ENCODE results near the gene PRKCB. TPM values are rescaled to one million over a fixed set of nuclear protein-coding genes. Genes with fewer than 3 reads are reported as not detected.

The PRKCB gene
- polyA plus RNA-seq, 3 donors, result 3.9 to 4.7 (median 4.3) TPM

DNA sequence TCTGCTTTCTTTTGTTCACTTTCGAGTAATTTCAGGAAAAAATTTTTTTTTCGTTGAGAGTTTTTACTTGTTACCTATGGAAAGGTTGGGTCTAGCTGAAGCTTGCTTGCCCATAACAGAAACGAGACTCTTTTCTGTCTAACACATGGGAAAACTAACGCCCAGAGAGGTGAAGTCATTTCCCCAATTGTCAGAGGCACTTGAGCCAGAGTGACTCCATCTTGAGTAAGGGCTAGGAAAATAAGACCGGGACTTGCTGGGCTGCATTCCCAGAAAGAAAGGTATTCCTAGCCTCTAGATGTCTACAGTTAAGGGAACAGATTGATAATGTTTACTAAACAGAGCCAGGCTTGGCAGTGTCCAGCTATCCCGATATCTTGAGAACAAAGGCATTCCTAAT lies 26.8 kb downstream of the PRKCB start:
- no peak for DNase-seq (ENCODE audit: low read depth in 3 of 3, low spot score in 2 of 3)

DNA sequence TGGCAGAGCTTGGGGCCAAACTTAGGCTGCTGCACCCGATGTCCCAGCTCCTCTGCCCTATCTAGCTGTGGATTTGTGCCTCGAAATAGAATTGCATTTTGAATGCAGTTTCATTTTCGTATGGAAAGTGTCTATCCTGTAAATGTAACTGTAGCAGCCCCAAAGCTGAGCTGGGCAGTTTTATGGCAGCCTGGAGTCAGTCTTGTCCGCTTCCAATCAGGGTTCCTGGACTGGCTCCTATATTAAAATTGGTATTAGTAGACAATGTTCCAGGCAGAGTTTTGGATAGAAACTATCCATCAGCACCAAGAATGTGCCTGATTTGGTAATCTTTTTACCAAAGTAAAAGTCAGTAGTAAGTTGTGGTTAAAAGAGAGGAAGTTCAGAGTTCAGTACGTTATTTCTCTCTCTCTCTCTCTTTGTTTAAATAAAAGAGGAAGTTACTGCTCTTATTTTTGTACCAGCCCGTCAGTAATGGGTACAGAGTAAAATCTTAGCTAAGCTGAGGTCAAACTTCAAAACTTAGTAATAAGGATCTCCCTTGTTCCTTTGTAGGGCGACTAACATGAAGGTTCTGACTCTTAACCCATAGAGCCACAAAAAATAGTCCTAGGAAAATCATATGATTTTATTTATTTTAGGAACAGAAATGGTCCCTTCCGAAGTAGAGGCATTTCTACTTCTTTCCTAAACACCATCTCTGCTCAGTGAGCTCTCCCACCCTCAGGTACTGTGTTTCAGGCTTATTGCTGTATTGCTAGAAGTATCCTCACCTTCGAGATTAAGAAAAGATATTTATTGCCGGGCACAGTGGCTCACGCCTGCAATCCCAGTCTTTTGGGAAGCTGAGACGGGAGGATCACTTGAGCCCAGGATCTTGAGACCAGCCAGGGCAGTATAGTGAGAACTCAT lies 28.0 kb downstream of the PRKCB start:
- DNase-seq (ENCODE audit: low read depth in 3 of 3, low spot score in 2 of 3), result no peak

DNA sequence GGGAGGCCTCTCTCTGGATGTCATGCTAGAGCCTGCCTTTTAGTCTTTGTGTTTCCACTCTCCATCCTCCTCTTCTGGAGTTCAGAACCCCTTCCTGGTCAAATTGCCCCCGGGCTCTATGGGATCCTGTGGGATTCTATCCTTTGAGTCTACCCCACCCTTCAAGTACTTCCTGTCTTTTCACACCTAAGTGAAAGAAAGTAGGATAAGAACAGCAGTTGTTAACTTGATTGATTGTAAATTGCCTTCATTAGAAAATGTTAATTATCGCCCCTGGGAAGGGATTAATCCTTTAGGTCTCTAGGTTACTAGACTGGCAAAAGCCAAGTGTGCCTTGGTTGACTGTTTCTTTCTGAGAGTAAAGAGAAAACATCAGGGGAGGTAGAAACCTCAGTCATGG lies 30.1 kb downstream of the PRKCB start:
- DNase-seq (ENCODE audit: low read depth in 3 of 3, low spot score in 2 of 3), result no peak

DNA sequence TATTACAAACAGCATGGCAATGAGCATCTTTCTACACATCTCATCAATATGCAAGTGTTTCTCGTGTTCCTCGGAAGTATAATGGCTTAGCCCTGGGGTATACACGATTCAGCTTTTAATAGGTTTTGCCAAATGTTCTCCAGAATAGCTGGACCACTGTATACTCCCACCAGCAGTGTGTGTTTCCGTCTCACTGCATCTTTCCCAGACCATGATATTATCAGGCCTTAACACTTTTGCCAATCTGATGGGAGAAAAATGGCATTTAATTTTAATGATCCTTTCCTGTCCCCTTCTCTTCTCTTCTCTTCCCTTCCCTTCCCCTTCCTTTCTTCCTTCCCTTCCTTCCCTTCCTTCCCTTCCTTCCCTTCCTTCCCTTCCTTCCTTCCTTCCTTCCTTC lies 30.8 kb downstream of the PRKCB start:
- no peak for DNase-seq (ENCODE audit: low read depth in 3 of 3, low spot score in 2 of 3)

DNA sequence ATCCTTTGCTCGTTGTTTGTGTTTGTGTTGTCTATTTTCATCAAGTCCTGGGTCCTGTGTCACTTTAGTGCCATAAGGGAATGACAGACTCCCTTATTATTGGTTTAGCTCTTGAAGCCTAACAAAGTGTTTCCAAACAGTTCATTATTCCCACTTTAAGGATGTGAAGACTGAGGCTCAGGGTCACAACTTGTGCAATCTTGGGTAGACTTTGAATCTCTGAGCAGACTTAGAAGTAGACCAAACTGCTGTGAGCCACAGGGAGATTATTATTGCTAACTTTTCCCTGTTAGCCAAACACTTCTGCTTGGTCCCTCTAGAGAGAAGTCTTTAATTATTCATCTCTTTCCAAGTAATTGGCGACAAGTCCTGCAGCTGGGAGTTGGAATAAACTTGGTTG lies 31.8 kb downstream of the PRKCB start:
- DNase-seq (ENCODE audit: low read depth in 3 of 3, low spot score in 2 of 3), result no peak

DNA sequence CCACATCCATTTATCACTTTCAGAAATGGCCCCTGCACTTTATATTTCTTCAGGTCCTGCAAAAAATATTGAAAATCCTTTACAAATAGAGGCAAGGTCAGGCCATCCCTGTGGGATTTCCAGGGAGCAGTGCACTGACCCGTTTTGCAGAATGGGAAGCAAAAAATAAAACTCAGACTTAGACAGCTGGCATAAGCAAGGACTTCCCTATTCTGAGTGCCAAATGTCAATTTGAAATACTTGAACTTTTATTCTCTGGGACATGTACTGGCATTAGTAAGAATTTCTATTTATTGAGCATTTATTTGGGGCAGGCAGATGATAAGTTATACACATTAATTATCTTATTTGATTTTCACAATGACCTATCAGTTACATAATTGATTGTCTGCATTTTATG lies 32.4 kb downstream of the PRKCB start:
- no peak for DNase-seq (ENCODE audit: low read depth in 3 of 3, low spot score in 2 of 3)

DNA sequence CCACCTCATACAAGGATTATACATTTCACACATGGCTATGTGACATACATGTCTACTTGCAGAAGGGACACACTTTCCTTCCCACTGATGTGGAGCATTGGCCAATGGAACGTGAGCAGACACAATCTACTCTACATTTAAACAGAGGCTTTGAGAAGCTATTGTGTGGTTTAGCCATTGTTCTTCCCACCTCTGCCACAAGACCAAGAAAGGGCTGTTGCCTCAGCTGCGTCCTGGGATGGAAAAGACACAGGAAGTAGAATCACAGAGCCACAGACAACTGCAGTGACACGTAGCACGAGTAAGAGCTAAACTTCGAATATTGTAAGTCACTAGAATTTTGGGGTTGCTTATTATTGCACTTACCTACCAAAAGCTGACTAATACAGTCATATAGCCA lies 33.3 kb downstream of the PRKCB start:
- DNase-seq (ENCODE audit: low read depth in 3 of 3, low spot score in 2 of 3), result no peak

DNA sequence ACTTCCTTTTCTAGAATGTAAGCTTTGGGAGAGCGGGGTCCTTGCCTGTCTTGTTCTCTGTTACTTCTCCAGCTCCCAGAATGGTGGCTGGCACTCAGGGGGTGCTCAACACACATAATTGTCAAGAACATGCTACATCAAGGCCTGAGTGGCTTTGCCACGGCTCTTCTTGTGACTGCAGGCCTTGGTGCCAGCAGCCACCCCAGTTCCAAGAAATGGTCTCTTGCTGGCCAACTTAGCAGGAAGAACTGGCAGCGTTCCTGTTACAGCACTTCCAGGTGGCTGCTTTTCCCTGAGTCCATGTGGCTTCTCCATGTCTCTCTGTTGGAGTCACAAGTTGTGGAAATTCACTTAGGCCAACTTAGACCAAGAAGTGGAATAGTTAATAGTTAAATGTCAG lies 36.1 kb downstream of the PRKCB start:
- DNase-seq (ENCODE audit: low read depth in 3 of 3, low spot score in 2 of 3), result no peak

DNA sequence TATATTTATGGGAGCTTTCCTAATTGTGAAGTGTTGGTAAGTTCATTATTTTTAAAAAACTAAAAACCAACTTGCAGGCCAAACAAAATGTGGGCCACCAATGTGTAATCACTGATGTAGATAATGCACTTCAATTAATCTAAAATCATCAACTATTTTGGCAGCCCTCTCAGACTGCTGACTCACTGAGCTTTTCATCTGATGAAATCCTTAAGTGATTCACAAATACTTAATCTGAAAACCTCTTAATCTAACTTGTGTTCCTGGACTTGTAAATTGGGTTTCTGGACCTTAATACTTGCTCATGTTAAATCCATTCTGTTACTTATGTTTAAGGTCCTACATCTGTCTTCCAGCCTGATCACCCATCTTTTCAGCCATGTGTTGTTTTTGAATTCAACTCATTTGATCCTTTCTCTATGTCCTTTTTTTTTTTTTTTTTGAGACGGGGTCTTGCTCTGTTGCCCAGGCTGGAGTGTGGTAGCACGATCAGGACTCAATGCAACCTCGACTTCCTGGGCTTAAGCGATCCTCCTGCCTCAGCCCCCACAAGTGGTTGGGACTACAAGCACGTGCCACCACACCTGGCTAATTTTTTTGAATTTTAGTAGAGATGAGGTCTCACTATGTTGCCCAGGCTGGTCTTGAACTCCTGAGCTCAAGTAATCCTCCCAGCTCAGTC lies 39.0 kb downstream of the PRKCB start:
- no peak for DNase-seq (ENCODE audit: low read depth in 3 of 3, low spot score in 2 of 3)

DNA sequence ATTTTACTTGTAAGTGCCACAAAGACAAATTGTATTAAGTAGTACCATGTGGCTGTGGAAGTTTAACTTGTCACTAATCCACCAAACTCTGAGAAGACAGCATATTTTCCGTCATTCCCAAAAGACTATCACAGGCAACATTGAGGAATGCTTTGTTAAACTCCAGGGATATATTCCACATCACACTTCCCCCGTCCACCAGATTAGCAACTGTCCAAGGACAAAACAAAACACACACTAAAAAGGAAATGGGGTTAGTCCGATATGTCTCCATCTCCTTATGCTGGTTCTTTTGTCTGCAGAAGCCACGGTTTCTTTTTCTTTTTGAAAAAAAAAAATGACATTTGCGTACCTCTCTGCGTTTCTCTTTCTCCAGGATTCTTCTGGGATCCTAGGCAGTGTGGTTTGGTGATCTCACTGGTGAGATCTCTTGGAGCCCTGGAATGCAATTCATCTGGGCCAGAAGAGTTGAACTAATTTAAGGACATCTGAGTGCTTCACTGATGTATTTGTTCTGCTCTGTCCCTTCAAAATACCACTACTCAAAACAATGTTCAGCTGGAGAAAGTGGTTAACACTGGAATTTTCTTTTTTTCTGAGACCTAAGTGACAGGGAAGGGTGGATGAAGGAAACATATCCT lies 40.6 kb downstream of the PRKCB start:
- no peak for DNase-seq (ENCODE audit: low read depth in 3 of 3, low spot score in 2 of 3)

DNA sequence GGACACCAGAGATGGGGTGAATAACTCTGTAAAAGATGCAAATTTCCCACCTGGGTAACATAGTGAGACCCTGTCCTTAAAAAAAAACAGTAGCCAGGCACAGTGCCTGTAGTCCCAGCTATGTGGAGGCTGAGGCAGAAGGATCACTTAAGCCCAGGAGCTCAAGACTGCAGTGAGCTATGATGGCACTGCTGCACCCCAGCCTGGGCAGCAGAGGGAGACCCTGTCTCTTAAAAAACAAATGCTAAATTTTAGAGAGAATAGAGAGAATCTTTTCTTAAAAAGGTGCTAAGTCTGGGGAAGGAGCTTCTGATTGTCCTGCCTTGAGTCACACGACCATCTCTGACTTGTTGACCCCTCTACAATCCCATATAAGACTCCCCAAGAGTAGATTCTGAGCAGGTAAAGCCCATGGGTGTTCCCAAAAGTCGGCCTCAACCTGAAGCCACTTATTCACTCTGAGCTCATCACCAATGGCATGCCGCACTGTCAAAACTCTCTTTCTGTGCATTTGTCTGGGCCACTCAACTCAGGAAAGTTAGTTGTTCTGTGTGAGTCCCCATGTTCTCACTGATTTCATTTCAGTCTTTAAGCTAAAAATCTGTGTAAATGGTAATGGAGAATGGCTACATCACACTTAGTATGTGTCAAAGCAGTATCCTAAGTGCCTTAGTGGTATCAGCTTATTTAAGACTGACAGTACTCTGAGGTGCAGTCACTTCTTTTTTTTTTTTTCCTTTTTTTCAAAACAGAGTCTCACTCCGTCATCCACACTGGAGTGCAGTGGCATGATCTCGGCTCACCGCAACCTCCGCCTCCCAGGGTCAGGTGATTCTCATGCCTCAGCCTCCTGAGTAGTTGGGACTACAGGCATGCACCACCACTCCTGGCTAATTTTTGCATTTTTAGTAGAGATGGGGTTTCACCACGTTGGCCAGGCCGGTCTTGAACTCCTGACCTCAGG lies 41.6 kb downstream of the PRKCB start:
- DNase-seq (ENCODE audit: low read depth in 3 of 3, low spot score in 2 of 3), result no peak

DNA sequence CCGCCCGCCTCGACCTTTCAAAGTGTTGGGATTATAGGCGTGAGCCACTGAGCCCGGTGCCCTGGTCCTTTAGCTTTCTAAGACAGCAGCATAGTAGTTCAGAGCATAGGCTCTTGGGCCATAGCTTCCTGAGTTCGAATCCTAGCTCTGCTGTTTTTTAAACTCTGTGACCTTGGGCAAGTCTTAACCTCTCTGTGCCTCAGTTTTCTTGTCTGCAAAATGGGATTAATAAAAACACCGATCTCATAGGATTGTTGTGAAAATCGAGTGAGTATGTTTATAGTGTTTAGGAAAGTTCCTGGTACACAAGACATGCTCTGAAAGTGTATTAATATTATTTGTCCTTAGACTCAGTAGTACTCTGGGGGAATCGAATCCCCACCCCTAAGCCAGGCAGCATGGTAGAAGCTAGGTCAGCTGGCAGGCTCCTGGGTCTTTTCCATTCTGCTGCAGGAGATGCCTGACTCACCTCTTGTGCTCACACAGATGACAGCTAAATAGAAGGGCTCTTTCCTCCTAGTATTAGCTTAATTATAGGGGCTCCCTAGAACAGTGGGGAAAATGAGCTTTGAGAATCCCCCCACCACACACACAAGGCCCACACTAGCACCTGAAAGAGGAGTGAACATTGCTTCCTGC lies 44.1 kb downstream of the PRKCB start:
- DNase-seq (ENCODE audit: low read depth in 3 of 3, low spot score in 2 of 3), result no peak

DNA sequence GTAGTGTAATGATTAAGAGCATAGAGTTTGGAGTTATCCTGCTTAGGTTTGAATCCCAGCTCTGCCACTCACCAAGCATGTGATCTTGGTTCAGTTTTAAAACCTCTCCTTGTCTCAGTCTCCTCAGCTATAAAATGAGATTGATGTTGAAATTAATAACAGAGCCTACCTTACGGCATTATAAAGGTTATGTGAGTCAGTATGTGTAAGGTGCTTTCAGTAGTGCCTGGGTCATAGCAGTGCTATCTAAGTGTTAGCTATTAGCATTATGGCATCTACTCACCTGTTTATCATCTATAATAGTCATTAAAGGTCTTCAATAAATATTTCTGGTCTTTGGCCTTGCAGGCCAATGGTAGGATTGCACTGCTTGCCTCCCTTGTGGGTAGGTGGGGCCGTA lies 53.4 kb downstream of the PRKCB start:
- no peak for DNase-seq (ENCODE audit: low read depth in 3 of 3, low spot score in 2 of 3)

DNA sequence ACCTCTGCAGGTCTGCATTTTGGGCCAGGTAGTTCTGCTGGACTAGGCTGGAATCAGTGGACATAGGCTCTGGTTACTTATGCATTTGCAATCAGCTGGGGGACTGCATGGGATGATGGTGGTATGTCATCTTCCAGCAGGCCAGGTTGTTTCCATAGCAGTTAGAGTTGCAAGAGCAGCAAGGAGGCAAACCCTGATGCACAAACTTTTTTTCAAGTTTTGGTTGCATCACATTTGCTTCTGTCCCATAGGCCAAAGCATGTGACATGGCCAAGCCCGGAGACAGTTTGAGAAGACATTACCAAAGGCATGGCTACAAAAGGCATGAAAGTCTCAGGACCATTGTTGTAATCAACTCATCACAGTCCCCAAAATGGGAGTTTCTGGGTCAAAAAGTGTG lies 58.2 kb downstream of the PRKCB start:
- DNase-seq (ENCODE audit: low read depth in 3 of 3, low spot score in 2 of 3), result no peak

DNA sequence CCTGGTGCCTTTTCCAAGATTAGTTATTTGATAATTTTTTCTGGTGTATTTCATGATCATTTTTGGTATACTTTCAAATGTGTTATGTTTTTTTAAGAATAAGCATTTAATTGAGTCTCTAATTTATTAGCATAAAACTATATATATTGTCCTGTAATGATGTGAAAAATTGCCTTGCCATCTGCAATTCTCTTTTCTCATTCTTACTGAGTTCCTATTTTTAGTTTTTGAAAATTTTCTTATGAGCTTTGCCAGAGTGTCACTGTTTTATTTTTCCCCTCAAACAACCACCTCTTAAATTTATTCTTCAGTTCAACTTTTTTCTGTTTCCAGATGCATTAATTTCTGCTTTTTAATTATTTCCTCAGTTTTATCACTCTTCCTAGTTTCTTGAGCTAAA lies 59.3 kb downstream of the PRKCB start:
- DNase-seq (ENCODE audit: low read depth in 3 of 3, low spot score in 2 of 3), result no peak

DNA sequence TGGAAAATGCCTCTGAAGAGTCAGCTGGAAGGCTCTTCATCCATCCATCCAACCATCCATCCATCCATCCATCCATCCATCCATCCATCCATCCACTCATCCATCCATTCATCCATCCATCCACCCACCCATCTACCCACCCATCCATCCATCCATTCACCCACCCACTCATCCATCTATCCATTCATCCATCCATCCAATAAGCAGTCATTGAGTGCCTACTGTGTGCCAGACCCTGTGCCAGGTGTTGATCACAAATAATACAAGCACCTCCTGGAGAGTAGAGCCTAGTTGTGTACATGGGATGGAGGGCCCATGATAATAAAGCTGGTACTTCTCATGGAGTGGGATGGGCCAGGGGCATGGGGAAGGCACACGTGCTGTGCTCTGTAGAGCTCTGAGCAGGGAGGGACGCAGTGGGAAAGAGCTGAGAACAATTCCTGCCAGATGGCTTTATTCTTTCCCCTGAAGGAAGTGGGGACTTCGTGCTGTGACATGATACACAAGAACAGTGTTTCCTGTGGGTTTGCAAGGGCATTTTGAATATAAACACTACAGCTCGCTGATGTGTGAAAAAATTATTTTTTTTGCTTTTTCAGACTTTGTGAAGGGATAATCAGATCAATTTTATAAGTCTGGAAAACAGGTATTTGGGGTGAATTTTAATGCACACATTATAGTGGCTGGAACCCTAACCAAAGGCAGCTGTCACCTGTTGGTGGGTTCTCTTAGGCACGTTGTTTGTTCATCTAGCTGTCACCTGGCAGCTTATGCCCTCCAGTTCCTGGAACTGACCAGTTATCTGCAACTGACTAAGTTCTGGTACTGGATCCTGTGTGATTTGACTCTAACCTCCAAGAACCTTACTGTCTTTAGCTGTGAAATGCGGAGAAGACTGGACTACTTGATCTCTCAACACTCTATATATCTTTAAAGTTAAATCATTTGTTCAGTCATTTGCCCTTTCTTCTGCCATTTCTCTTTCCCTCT lies 61.3 kb downstream of the PRKCB start:
- DNase-seq (ENCODE audit: low read depth in 3 of 3, low spot score in 2 of 3), result no peak

DNA sequence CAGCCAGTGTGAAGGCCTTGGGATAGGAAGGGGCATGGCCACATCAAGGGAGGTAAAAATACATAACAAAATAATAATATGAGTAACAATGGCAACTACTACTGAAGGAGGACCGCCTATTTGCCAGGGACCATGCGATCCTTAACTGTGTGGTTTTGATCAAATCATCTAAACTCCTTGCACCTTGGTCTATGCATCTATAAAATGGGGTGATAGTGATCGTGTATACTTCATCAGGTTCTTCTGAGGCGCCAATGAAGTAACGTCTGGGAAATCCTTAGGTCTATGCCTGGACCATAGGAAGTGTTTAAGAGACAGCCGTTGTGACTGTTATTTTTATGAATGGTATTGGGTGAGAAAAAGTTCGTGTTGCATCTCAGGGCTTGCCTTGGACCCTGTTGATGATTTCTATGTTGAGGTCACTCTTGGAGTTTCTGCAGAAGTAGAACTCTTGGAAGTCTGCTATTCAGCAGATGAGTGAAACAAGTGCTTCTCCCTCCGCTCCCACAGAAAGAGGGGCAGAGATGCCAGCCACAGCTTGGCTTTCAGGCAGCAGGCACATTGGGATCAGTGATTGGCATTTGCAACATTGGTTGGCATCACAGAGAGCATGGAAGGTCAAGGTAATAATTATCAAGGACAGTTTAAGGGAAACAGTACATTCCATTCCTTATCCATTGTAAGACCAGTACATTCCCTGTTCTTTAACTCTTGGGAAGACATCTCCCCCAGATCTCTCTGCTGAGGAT lies 63.1 kb downstream of the PRKCB start:
- no peak for DNase-seq (ENCODE audit: low read depth in 3 of 3, low spot score in 2 of 3)

DNA sequence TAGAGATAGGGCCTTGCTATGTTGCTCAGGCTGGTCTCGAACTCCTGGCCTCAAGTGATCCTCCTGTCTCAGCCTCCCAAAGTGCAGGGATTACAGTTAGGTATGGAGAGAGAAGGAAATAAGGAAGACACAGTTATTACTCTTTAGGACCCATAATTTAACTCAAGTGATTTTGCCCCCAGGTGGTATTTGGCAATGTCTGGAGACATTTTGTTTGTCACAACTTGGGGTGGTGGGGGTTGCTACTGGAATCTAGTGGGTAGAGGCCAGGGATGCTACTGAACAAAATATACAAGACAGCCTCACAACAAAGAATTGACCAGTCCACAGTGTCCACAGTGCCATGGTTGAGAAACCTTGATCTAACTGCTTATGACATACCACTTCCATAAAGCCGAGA lies 64.1 kb downstream of the PRKCB start:
- DNase-seq (ENCODE audit: low read depth in 3 of 3, low spot score in 2 of 3), result no peak
